Measurements from ENCODE around the gene ZNF208.

GRCh38 chr19:21940684-21941083 lies 70.1 kb downstream of the ZNF208 start:
- TF ChIP-seq CTCF (IDR thresholded peaks at IDR 0.05; ENCODE audit: low read depth, low read length) (no peak), POLR2A (IDR thresholded peaks at IDR 0.05; ENCODE audit: extremely low read depth, insufficient read length) (no peak), MYC (IDR thresholded peaks at IDR 0.05; ENCODE audit: low read depth, low read length) (no peak)

All from NB4 (cell line).